Measurements from ENCODE around the gene ADRA2B.
"Not testable (repeated sequence)": the region's sequence is repeated elsewhere in the genome, so short reads cannot be mapped to it uniquely, and the experiment has no call there.

ADRA2B gene

DNA sequence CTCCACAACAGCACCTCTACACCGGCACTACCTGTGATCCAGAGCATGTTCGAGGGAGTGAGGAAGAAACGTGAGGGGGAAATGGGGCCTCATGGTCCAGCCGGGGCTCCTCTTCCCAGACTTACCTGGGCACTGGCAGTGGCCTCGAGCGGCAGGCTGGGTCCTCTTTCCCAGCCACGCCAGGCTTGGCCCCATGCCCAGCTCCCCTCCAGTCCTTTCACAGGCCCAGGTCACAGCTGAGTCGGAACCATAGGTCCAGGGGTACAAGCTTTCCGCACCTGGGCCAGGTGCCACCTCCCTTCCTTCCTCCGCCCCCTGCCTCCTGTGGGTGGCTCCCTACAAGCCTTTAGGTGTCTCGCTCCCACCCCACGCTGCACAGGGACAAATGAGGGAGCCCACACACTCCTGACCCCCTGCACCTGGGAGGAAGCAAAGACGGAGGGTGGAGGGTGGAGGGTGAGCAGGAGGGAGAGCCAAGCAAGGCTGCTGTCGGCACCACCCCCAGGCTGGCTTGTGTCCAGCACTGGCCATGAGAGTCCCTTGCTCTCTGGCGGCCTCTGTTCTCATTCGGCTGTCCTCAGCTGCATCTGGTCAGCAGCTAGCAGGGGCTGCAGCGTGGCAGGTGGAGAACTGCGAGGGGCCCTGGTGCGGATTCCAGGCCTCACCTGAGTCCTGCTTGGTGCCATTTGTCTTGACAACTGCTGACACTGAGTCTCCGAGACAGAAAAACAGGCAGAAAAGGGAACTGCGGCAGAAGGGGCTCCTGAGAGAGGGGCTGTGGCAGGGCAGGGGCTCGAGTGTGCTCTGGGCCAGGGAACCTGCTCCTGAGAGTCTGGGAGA is 26.8 kb downstream of the ADRA2B start:
- no peak for DNase-seq (ENCODE audit: low read depth in 3 of 3)

DNA sequence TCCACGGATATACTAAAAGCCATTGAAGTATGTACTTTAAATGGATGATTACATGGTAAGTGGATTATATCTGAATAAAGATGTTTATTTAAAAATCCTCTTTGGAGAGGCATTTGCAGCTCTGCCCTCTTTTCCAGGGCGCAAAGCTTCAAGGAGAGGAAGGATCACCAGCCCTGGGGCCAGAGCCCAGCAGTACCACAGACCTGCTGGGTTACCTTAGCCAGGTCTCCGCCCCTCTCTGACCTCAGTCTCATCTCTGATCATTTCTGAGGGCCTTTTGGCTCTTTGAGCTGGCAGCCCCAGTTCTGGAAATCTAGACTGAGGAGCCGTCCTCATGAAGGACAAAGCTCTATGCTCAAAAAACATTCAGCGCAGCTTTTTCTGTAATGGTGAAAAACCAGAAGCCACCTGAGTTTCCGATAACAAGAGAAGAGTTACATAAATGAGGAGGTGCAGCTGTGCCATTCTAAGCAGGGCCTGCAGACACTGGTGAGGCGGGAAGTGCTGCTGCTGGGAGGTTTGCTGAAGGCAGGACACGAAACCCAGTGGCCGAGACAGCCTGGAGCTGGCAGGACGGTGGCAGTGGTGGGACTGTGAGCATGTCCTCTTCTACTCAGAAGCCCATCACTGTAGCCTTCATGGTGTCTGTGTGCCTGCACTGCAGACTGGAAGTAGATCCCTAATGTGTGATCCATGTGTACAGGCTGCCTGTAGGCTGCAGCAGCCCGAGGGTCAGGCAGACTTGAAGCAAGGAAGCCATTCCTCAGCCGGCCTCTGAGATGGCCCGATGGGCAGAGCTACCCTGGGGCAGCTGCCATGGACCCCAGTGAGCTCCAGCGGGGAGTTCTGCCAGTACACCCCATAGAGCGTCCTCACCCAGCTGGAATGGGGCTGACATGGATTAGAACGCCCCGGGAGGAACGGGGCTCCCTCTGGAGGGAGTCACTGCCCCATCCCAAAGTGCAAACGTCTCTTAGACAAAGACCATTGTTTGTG is 27.7 kb downstream of the ADRA2B start:
- no peak for DNase-seq (ENCODE audit: low read depth in 3 of 3)

DNA sequence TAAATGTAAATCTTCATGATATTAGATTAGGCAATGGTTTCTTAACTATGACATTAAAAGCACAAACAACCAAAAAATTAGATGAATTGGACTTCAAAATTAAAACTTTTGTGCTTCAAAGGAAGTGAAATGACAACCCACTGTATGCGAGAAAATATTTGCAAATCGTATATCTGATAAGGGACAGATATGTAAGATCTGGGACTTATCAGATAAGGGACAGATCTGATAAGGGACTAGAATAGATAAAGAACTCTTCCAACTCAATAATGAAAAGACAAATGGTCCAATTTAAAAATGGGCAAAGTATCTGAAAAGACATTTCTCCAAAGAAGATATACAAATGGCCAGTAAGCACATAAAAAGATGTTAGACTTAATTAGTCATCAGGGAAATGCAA is 29.2 kb downstream of the ADRA2B start:
- DNase-seq (ENCODE audit: low read depth in 3 of 3), result no peak

DNA sequence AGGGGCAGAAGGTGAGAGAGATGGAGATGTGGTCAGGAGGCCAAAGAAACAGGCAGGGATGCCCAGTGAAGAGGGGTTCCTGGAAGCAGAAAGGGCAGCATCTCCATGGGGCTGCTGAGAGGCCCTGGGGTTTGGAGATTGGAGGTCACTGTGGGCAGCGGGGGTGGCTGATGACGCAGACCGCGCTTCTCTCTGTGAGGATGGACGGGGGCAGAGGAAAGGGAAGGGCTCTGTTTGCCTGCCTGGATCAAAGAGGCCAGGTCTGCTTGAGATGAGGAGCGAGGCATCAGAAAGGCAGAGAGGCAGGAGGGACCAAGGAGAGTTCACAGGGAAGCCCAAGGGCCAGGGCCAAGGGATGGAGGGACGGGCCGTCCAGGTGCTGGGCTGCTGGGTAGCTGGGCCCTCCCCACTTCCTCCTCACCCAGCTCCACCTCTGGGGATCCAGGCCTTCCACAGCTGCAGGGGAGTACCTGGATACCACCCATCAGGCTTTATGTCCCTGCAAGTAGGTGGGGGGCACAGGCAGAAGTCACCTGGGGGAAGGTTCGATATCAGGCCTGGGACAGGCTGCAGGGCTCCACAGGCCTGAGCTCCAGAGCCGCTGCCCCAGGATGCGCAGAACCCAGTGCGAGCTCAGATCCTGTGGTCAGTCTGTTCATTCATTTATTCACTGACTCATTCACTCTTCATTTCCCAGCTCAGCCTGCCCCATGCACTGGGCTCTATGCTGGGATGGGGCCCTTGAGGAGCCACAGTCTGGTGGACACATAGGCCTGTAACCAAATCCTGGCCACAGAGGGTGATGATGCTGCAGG is 30.6 kb downstream of the ADRA2B start:
- no peak for DNase-seq (ENCODE audit: low read depth in 3 of 3)

DNA sequence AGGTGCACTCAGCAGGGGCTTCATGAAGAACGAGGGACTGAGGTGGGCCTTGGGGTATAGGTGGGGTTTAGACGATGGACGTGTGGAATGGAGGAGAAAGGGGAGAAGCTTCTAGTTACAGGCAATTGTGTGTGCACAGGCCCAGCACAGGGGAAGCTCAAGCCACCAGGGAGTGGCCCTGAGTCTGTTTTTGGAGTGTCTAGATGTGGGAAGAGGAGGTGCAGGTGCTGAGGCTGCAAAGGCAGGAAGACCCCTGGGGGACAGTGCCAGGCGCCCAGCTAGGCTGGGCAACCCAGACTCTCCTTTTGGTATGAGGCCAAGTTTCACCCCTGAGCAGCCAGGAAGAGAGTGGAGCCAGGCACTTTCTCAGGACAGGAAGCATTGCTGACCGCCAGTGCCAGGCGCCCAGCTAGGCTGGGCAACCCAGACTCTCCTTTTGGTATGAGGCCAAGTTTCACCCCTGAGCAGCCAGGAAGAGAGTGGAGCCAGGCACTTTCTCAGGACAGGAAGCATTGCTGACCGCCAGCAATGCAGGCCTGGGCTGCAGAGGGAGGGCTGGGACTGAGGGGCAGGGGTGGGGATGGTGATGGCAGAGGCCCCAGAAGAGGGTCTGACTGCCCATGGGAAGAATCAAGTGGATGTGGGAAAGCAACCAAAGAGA is 31.4 kb downstream of the ADRA2B start:
- not testable (repeated sequence) for DNase-seq (ENCODE audit: low read depth in 3 of 3)

DNA sequence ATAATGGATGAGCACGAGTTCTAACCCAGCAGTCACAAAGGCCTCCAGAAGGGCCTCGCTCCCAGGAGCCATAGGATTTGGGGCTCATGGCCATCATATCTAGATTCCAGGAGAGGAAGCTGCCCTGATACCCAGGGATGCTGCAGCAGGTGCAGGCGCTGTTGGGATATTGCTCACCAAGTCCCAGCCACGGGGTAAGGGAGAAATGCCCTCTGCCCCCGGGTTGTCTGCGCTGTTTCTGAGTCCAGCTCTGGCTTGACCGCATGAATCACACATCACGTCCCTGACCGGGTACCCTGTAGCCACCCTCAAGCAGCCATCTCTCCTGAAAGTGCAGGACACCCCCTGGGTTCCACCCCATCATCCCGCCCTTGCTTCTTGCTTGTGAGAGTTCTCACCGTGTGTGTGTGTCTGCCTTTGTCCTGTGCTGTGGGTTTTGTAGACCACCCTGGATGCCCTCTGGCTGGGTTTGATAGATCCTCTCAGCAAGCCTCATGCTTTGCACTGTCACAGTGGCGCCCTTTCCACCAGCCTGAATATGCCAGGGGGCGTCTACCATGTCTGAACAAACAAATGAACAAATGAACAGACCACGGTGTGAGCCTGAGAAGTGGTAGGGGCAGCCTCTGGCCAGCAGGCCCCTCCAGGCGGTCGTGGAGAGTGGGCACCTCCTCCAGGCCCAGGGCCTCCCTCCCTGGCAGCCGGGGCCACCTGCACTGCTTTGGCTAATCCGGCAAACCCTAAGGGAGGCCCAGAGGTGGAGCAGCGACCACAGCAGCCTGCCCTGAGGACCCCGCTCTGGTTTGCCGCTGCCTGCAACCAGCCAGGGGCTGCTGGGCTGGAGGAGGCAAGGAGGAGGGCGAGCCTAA is 32.1 kb downstream of the ADRA2B start:
- no peak for DNase-seq (ENCODE audit: low read depth in 3 of 3)

DNA sequence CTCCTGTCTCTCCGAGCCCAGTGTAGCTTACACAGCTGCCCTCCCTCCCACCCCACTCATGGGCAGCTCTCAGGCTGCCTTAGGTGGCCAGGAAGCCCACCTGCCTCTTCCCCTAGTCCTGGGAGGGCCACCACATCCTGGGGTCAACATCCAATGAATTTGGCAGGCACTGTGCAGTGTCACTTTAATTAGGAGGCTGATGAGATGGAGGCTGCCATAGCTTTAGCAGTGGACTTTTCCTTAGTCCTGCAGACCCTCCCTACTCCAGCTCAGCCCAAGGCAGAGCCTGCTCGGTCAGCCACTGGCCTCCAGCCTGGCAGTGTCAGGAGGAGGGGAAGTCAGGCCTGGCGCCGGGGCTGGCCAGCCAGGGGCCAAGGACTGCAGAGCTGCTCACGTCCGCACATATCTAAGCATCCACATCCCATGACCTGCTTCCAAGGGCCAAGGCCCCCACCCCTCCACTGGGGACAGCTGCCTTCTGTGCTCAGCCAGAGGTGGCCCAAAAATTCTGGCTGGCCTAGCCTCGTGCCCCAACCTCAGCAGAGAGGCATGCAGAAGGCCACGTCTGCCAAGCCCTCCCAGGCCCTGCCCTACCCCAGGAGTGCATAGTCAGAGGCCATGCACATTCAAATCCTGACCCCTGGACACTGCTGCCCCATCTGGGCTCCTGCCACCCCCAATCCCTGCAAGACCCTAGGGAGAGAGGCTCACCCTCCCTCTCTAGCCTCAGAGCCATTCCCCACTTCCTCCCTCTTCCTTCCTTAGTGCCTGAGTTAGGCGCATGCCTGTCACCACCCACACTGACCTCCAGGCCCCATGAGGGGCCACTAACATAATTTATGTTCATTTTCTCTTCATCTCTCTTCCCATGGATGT is 33.1 kb downstream of the ADRA2B start:
- no peak for DNase-seq (ENCODE audit: low read depth in 3 of 3)

DNA sequence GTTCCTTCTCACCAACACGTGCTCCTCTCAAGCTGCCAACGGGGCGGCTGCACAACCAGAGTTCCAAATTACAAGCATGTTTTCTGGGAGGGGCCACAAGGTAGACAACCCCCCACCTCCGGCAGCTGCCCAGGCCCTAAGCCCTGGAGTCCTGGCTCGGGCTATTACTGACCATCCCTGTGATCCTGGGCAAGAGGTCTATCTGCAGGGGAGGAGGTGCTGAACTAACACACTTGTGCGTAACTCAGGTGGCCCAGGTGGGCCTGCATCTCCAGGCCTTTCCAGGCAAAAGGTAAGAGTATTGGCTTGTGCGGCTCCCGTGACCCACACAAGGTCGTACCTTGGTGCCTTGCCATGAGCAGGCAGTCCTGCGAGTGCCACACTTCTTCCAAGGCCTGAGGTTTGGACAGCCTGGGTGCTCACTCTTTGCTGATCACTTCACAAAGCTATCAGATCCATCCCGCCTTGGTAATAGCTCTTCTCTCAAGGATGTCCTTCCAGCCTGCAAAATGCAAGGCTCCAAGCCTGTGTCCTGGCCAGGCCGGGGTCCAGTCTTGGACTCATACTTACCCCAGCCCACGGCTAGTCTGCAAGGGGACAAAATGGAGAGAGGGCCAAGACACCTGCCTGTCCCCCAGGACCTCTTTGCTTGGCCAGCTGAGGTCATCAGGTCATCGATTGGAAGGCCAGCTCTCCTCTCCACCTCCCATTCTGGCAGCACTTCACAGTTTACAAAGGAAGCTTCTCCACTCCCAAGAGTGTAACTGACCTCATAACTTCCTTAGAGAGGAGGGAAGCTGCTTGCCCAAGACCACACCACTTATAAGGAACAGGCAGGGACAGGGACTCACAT is 33.9 kb downstream of the ADRA2B start:
- no peak for DNase-seq (ENCODE audit: low read depth in 3 of 3)

DNA sequence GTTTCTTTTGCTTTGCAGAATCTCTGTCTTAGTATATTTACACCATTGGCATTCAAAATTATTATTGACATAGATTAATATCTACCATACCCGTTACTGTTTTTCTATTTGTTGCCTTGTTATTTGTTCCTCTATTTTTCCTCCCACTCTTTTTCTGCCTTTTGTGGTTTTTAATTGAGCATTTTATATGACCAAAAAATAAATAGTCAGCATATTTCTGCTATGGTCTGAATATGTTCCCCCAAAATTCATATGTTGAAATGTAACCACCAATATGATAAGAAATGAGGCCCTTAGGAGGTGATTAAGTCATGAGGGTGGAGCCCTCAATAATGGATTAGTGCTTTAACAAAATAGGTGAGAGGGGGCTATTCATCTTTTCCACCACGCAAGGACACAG is 35.3 kb downstream of the ADRA2B start:
- no peak for DNase-seq (ENCODE audit: low read depth in 3 of 3)

DNA sequence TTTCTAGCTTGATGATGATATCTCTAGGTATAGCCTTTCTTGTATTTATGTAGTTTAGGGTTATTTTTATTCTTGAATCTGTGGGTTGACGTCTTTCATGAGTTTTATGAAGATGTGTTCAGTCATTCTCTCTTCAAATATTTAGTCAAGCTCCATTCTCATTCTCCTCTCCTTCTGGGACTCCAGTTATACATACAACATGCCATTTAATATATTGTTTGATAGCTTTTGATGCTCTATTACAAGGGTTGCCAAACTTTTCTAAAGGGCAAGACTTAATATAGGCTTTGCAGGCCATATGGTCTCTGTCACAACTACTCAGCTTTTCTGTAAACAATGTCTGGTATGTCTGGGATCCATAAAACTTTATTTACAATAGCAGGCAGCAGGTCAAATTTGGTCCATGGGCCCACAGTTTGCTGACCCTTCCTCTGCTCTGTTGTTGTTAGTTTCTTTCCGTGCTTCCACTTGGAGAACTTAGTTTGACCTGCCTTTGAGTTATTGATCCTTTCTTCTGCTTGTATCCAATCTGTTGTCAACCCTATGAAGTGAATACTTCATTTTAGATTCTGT is 41.1 kb downstream of the ADRA2B start:
- no peak for DNase-seq (ENCODE audit: low read depth in 3 of 3)

DNA sequence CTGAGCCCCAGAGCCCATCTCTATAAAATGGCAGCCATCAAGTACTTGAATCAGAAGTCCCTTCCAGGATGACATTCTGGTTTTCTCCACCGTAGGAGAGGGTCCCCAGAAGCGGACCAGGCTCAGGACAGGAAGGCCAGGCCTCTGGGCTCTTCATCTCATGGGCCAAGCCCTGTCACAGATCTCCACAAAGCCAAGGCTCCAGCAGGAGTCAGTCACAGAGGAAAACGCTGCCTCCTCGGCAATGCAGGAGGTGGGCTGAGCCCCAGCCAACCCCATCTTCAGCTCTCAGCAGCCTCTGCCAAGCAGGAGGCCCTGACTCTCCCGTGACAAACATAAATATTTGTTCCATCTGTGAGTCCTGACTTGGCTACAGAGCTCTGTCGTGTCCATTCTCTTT is 42.2 kb downstream of the ADRA2B start:
- DNase-seq (ENCODE audit: low read depth in 3 of 3), result no peak

DNA sequence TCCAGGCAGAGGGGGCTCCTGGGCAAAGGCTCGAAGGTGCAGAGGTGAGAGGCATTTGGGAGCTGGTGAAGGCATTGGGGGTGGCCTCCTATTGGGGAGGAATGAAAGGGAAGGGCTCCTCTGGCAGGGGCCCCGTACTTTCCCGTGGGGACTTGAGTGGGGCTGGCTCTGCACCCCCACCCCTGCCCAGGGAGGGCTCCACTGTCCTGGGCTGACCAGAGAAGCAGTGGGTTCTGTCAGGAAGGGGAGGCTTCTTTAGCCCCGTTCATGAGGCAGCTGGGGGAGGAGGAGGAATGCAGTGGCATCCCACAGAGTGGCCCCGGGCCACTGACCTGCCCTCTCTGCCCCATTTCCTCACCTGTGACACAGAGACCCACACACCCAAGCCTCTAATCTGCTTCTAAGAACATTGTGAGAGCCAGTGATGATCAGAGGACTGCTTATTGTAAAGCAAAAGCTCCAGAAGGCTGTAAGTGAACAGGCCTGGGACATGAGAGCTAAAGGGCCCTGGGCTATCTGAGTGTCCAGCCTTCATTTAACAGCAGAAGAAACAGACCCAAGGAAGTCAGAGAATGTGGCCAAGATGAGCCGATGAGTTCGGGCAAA is 43.1 kb downstream of the ADRA2B start:
- DNase-seq (ENCODE audit: low read depth in 3 of 3), result no peak

DNA sequence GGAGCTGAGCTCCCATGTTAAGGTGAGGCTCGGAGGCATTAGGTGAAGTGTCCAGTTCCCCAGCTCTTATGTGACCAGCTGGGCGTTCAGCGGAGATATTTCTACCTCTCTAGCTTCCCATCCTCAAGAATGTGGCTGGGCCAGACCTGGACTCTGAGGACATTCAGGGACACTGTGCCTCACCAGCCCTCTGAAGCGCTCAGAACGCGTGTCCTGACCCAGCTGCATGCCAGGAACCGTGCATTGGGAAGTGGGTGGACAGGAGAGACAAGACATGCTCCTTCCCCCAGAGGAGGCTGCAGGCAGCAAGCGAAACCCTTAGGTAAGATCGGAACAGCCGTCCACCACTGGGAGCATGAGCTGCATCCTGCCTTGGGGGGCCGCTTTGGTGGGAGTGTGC is 43.6 kb downstream of the ADRA2B start:
- no peak for DNase-seq (ENCODE audit: low read depth in 3 of 3)

DNA sequence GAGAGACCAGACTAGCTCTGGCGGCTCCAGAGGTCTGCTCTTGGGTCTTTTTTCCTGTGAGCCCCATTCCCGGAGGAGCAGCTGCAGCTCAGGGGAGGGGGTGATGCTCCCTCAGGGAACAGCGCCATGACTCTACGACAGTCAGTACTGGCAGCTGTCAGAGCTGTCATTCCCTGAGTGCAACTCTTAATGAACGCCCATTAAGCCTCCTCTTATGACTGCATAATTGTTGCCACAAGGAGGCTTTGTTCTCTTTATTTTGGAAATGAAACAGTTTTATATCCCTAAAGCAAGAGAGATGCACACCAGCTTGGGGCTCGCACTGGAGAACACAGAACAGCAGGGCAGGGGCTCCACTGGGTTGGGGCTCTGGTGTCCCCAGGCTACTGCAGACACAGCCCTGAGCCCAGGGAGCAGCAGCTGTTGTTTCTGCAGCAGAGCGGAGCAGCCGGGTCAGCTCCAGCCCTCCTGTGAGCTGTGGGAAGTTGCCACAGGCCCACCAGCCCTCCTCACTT is 44.3 kb downstream of the ADRA2B start:
- DNase-seq (ENCODE audit: low read depth in 3 of 3), result not testable (repeated sequence)

DNA sequence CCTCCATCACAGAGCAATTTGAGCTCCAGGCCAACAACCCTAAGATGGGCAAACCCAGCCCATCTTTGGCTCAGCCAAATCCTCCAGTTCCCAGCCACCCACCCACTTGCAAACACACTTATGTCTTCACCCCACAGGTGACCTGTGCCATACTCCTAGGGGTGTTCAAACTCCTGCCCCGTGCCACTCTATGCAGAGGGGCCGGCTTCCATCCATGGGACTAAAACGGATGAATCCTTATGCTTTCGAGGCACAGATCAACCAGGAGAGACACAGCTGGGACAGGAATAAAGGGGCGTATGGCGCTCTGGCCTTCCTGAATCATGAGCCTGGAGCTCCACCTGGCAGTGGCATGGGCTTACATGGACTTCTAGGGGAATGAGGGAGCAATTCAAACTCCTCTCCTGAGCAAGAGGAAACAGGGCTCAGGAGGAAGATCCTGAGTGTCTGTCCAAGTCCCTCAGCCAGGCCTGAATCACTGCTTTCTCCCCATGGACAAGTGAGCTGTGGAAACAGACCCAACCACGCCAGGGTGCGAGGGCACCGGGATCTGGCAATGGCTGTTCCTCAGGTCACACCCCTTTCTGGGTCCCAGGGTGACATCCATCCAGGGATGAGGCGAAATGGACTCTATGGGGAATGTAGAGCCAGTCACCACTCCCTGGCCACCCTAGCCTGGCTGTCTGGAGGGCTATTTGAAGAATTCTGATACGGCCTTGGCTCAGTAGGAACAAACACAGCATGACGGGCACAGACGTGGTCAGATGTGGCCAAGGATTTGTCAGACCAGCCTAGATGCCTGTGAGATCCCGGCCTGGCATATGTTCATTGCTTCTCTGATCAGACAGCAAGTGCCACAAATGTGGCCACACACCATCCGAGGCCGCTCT is 45.0 kb downstream of the ADRA2B start:
- DNase-seq (ENCODE audit: low read depth in 3 of 3), result not testable (repeated sequence)

DNA sequence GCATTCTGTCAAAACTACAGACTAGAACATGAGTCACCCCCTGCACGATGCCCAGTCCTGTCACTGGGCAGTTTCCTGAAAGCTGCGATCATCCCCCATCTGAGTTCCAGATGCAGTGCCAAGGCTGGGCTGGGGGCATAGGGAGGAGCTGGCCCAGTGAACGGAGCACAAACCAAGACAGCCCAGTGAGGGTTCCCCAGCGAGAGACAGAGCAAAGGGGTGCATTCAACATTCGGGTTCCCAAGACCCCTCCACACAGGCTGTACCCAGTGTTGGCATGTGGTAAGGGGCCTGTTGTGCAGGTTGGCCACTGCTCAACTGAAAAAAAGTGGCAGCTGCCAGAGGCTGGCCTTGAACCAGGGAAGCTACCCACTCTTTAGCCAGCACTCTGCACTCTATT is 46.0 kb downstream of the ADRA2B start:
- DNase-seq (ENCODE audit: low read depth in 3 of 3), result not testable (repeated sequence)
